ENCODE data around the gene CIB1. TPM values are rescaled to one million over a fixed set of nuclear protein-coding genes. Genes with fewer than 3 reads are reported as not detected.

CIB1 gene
- total RNA-seq, 4 donors from 2014 or later, result 27.5 to 48.1 (median 37.8) TPM

GRCh38 chr15:90230610-90231009 lies 3.1 kb downstream of the CIB1 start:
- no peaks in the 10 kb centered on the region for H3K9me3 ChIP-seq
- DNase-seq (ENCODE audit: low spot score in 2 of 2), result no peak
- 72 to 73% methylated on average over 8 of the region's 8 CpGs for WGBS, 2 donors
- peaks cover 0 to 41% (median 27%) of the 10 kb centered on the region in 4 donors for H3K4me1 ChIP-seq
- TF ChIP-seq EP300 (IDR thresholded peaks at IDR 0.05) (no peak), CTCF (IDR thresholded peaks at IDR 0.05) (no peak), POLR2A (IDR thresholded peaks at IDR 0.05) (no peak)
- no peak overlapping the region for H3K4me3 ChIP-seq
- H3K36me3 ChIP-seq, result peaks cover 0 to 61% (median 11%) of the 10 kb centered on the region in 3 donors
- H3K27ac ChIP-seq, result peak overlapping the region in 3 of 4 donors; percentile 54 to 96 (median 75)
- no peaks in the 10 kb centered on the region for H3K27me3 ChIP-seq

GRCh38 chr15:90230071-90230494 lies 3.7 kb downstream of the CIB1 start:
- DNase-seq (ENCODE audit: low spot score in 2 of 2), result no peak
- Histone ChIP-seq H3K36me3 (peaks cover 2 to 65% (median 16%) of the 10 kb centered on the region in 3 donors), H3K27ac (peak overlapping the region in 3 of 4 donors; percentile 49 to 96 (median 75)), H3K4me3 (no peak overlapping the region), H3K9me3 (no peaks in the 10 kb centered on the region), H3K27me3 (no peaks in the 10 kb centered on the region), H3K4me1 (peaks cover 0 to 41% (median 27%) of the 10 kb centered on the region in 4 donors)
- TF ChIP-seq EP300 (IDR thresholded peaks at IDR 0.05) (no peak), CTCF (IDR thresholded peaks at IDR 0.05) (no peak), POLR2A (IDR thresholded peaks at IDR 0.05) (no peak)
- WGBS, 2 donors, result 53 to 55% methylated on average over 12 of the region's 12 CpGs

GRCh38 chr15:90228960-90229359 lies 4.8 kb downstream of the CIB1 start:
- 82 to 91% methylated on average over 15 of the region's 15 CpGs for WGBS, 2 donors
- H3K36me3 ChIP-seq, result peaks cover 2 to 76% (median 25%) of the 10 kb centered on the region in 3 donors
- no peak overlapping the region for H3K27ac ChIP-seq
- peaks cover 0 to 33% (median 23%) of the 10 kb centered on the region in 4 donors for H3K4me1 ChIP-seq
- H3K27me3 ChIP-seq, result no peaks in the 10 kb centered on the region
- TF ChIP-seq POLR2A (IDR thresholded peaks at IDR 0.05) (no peak), EP300 (IDR thresholded peaks at IDR 0.05) (no peak), CTCF (IDR thresholded peaks at IDR 0.05) (no peak)
- H3K9me3 ChIP-seq, result no peaks in the 10 kb centered on the region
- H3K4me3 ChIP-seq, result no peak overlapping the region
- no peak for DNase-seq (ENCODE audit: low spot score in 2 of 2)

GRCh38 chr15:90227816-90228772 lies 5.6 kb downstream of the CIB1 start:
- H3K27ac ChIP-seq, result no peak overlapping the region
- 84 to 91% methylated on average over 28 to 31 of the region's 38 CpGs for WGBS, 2 donors
- peaks cover 0 to 31% (median 22%) of the 10 kb centered on the region in 4 donors for H3K4me1 ChIP-seq

More at GRCh38 chr15:90227816-90228772, 5.6 kb downstream of the CIB1 start:
- H3K9me3 ChIP-seq, result no peaks in the 10 kb centered on the region
- no peak for DNase-seq (ENCODE audit: low spot score in 2 of 2)
- peaks cover 2 to 85% (median 34%) of the 10 kb centered on the region in 3 donors for H3K36me3 ChIP-seq
- TF ChIP-seq EP300 (IDR thresholded peaks at IDR 0.05), result no peak
- TF ChIP-seq CTCF (IDR thresholded peaks at IDR 0.05), result no peak
- no peak for TF ChIP-seq POLR2A (IDR thresholded peaks at IDR 0.05)
- no peaks in the 10 kb centered on the region for H3K27me3 ChIP-seq
- no peak overlapping the region for H3K4me3 ChIP-seq
